Activated CD4-positive, alpha-beta T cell treated with anti-CD3 and anti-CD28 coated beads for 48 hours (primary cell): Measurements from ENCODE around the gene TBX10.
"Not testable (repeated sequence)": the region's sequence is repeated elsewhere in the genome, so short reads cannot be mapped to it uniquely, and the experiment has no call there.

Experiments
- DNase-seq: peaks from one replicate; pipeline ENCODE4 v3.0.0-alpha.2; 2020

The TBX10 gene

DNA sequence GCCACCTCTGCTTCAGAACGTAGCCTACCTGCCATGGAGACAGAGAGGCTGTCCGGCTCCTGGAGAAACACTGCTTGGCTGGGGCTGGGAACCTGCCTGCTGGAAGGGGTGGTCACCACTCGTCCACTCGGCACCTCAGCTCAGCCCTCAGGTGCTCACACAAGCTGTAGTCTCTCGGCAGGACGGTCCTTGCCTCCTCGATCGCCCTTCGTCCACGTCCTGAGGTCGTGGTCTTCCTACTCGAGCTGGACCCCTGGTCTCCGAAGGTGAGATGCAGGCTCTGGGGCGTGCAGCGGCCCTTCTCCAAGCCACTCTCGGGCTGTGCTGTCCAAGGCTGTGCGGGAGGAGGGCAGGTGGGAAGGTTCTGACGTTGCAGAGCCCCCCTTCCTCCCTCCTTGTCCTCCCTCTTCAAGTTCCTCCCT lies at the start of gene TBX10:
TSS of gene TBX10 (minus strand) at position 326 of the 422 bp plus-strand sequence. CDS start at position 35, 291 bp downstream.
- no peak for DNase-seq

DNA sequence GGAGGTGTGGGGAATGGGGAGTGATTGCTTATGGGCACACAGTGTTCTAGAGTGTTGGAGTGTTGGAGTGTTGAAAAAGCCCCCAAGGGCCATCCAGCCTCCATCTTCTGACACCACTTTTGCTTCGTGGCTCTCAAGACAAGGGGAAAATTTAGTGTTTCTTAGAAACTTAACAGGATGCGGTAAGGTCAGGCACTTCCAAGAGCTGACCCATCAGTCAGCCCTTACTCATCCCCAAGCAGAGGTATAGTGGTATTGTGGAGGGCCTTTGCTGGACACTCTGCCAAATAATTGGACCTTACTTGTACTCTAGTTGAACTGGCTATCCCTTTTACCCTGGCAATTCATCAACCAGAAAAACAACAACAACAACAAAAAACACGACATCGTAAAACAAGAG lies 49.6 kb upstream of the TBX10 start:
- no peak for DNase-seq

DNA sequence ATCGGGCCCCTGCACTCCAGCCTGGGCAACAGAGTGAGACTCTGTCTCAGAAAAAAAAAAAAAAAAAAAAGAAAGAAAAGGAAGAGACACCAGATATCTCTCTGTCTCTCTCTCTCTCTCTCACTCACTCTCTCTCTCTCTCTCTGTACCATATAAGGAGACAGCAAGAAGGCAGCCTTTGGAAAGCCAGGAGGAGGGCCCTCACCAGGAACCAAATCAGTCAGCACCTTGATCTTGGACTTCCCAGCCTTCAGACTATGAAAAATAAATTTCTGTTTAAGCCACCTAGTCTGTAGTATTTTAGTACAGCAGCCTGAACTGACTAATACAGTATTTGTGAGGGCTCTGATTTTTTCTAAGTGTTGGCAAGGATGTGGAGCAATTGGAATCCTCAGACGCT lies 48.4 kb upstream of the TBX10 start:
- DNase-seq = no peak

DNA sequence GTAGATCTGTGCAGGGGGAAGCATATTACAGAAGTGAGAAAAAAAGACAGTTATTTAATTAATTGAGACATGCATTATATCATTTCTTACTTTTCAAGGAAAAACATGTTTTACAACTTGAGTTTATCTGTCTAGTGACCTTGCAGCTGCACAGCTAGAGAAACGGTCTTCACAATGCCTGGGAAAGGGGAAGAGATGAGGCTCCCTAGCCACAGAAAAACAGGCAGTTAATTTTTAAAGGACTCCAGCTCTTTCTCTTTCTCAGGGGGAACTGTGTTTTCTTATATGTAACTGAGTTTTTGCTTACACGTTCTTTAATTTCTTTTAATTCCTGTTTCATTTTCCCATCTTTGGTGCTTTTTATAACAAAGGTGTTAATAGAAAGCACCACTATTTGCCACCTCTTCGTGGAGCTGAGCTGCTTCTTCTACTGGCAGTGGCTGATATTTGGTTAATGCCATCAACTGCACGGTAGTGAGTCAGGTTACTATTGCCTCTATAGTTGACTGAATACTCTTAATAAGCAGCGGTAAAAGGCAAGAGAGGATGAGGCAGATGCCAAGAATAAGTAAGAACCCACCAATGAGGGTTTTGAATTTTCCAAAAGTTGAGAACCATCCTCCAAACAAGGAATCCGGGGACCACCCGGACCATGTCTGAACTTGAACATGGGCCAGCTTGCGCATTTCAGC lies 46.2 kb upstream of the TBX10 start:
- DNase-seq = not testable (repeated sequence)

DNA sequence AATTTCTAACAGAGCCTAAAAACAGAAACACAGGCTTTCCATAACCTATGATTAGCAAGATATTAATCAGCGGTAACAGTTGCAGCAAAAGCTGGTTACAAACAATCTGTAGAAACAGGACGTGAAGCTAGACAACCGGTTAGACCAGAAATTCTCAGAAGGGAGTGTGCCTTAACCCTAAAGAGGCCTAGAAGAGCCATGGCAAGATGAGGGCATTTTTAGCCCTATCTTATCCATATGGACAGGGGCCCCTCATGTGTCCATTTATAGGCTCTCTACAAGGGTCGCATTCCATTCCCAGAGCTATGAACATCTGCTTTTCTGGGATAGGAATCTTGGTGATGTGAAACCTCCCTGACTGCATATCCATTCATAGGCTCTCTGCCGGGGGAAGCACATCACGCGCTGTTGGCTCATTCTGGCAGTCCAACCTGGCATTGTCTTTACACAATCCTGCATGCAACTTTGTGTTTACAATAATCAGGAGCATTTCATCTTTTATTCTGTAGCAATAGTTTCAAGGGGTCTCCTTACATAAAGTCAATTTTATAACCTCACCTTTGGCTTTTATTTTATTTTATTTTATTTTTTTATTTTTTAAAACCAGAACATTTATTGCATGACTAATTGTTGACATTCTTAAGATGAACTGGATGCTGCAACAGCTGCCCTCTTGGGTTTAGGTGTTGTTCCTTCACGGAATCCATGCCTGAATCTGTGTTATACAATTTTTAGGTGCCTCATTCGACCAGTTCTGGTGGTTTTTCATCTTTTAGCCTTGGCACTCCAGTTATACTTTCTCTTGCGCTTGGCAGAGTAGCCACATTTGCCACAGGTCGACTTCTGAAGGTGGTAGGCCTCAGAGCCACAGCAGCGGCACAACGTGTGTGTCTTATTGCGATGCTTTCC lies 42.8 kb upstream of the TBX10 start:
- DNase-seq = not testable (repeated sequence)

DNA sequence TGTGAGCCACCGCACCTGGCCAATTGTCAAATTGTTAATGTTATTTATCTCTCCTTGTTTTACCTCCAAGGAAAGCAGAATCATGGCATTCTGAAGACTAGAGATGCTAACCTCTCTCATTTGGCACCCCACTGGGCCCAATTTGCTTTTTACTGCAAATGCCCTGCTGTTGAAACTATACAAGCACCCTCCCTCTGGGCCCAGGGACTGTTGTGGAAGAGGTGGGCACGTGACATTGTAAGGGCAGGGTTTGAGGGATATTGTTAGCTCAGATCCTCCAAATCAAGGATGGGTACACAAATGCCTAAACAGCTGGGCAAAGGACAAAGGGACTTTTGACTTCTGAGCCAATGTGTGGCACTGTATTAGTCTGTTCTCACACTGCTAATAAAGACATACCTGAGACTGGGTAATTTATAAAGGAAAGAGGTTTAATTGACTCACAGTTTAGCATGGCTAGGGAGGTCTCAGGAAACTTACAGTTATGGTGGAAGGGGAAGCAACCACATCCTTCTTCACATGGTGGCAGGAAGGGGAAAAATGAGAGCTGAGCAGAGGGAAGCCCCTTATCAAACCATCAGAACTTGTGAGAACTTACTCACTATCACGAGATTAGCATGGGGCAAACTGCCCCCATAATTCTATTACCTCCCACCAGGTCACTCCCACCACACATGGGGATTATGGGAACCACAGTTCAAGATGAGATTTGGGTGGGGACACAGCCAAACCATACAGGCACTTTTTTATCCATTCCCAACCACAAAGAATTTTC lies 41.3 kb upstream of the TBX10 start:
- no peak for DNase-seq

DNA sequence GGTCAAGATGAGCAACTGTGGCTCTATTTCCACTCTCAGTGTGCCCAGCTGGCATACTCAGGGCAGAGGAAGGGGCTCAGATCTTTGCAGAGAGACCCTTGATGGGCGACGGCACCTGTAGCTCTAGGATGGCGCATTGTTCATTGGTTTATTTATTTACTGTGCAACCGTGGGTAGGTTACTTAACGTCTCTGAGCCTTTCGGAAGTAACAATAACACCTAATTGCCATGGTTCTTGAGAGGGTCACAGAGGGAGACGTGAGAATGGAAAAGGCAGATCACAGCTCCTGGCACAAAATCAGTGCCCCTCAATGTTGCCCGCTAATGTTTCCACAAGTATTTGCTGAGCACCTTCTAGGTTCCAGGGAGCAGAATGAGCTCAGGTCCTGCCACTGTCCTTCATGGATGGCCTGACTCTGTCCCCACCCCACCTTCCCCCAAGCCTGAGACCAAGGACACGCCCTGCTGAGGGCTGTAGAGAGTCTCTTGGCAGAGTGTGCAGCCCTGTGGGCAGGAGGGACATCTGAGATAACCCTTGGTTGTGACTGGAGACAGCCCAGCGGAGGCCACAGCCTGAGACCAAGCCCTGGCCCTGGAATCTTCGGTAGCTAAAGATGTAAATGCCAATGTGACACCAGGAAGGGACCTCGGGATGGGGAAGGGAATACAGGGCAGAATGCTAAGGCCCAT lies 35.6 kb upstream of the TBX10 start:
- no peak for DNase-seq

DNA sequence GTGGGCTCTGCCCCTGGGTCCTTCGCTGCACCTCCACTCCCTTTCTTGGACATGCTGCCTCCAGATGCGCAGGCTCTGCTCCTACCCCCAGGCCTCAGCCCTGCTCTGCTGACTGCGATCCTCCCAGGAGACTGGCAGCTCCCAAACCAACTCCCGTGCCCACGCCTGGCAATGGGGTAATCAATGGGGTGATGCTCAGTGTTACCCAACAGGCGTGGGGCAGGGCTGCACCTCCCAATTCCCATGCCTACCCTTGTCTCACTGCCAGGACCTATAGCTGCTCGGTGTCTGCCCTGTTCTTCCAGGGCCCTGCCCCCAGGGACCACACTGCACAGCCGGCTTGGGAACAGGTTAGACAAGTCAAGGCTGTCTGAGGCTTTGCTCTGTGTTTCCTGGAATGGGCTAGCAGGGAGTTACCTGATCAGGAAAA lies 34.9 kb upstream of the TBX10 start, which contains the start of gene ALDH3B2:
TSS of gene ALDH3B2 (minus strand) at position 182 of the 430 bp plus-strand sequence. CDS start 7,688 bp downstream, outside the sequence.
- no peak for DNase-seq

DNA sequence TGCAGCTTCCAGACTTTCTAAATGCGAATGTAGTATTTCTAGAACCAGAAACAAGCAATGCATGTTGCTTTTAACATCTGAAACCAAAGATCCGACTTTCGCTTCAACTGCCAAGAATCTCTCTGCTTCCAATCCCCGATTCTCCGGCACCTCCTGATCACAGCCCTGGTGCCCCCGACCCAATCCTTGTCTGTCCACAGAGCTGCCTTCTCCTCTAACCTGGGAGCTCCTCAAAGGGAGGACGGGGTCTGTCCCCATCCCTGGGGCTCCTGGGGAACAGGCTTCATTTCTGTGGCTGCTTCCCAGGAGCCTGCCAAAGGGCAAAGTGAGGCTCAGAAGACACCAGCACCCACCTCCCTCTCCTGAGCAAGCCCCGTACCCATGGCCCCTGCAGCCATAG lies 34.3 kb upstream of the TBX10 start:
- DNase-seq = no peak

DNA sequence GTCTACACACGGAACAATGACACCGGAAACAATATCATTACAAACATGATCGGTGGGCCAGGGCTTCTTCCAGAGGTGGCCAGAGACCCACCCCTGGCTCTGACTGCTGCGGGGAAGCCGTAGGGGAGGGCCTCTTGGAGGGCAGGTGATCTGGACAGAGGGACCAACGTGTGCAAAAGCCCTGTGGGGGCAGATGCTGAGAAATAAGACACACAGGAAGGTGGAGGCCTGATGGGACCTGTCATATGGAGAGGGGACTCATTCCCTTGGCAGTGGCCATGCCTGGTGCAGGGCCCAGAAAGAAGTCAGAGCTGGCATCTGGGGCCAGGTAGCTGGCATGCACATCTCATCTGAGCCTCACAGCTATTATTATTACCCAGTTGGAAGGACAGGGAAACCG lies 33.8 kb upstream of the TBX10 start:
- no peak for DNase-seq

DNA sequence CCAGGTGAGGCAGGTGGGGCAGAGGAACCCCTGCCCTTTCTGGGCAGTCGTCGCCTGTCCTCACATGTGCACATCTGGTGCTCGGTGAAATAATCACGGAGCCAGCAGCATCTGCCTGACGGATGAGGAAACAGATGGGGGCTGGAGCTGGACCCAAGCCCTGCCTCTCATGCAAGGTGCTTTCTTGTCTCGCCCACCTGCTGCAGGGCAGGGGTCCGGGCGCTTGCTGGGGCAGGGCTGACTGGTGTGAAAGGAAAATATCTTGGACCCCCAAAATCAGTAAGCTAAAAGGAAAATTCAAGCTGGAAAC lies 31.6 kb upstream of the TBX10 start:
- DNase-seq = no peak

DNA sequence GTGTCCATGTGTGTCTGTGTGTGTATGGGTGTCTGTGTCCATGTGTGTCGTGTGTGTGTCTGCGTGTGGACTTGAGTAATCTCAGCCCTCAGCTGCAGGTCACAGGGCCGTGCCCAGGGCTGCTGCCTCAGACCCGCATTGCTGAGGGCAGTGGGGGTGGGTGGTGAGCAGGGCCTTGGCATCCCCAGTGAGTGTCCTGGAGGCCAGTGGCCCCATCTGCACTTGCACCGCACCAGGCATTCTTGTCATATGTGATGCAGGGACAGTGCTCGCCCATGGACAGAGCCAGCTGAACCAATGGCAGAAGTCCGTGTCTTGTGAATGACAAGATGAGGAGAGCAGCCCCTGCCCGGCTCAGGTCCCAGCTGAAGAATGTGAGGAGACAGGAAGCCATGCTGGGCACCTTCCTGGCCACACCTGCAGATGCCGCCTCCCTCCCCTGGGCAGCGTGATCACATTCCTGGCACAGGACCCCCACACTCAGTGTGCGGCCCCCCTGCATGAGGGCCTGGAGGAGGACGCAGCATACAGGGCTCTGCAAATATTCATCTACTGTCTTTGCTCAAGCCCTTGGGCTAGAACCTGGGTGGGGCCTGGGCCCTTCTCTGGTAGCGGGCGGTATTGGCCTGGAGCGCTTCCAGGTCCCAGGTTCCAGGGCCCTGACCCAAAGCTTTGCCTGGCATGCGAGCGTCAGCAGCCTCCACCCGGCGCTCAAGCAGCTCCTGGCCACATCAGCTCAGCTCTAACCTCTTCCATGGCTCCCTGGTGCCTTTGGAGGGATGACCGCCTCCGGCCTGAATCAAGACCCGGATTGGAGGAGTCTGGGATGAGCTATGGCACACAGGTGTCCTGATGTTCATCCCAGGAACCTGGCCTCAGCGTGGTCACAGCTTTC lies 31.0 kb upstream of the TBX10 start:
- DNase-seq = no peak

DNA sequence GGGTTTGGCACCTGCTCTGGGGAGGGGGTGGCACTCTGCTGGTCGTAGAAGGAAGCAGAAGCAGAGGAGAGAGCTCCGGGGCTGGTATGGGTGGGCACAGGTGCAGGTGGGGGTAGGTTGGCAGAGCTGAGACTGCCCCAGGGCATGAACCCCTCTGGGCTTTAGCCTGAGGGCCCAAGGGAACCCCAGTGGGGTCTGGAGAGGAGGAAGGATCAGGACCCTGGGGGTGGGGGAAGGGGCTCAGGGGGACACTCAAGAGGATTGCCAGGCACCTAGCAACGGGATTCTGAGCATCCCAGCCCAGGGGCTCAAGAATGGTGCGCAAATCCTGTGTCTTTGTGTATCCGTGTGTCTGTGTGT lies 28.6 kb upstream of the TBX10 start:
- no peak for DNase-seq

DNA sequence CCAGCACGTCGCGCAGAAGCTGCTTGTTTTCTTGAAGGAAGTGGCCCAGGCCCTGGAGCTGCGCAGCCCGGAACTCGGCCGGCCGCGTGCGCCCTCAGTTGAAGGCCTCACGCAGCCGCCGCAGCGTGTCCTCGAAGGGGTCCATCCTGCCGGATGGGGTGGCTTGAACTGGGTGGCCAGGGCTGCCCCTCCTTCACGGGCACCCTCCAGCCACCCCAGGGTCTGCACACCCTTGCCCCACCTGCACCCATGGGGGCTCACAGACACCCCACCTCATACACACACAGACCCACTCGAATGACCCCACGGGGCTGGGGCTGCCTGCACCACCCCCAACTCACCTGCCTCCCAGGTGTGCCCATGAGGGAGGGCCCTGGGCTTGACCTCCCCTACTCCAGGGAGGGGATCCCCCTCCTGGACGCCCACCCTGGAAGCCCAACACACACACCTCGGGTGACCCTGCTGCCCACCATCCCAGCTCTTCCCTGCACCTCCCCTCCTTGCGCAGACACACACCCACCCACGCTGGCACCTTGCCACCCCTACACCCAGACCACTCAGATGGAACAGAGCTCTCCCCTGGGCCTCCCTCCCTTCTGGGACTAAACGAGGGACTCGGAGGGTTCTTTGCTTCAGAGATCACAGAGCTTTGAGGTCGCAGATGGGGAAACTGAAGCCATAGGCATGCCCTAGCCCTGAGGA lies 28.1 kb upstream of the TBX10 start:
- DNase-seq = no peak

DNA sequence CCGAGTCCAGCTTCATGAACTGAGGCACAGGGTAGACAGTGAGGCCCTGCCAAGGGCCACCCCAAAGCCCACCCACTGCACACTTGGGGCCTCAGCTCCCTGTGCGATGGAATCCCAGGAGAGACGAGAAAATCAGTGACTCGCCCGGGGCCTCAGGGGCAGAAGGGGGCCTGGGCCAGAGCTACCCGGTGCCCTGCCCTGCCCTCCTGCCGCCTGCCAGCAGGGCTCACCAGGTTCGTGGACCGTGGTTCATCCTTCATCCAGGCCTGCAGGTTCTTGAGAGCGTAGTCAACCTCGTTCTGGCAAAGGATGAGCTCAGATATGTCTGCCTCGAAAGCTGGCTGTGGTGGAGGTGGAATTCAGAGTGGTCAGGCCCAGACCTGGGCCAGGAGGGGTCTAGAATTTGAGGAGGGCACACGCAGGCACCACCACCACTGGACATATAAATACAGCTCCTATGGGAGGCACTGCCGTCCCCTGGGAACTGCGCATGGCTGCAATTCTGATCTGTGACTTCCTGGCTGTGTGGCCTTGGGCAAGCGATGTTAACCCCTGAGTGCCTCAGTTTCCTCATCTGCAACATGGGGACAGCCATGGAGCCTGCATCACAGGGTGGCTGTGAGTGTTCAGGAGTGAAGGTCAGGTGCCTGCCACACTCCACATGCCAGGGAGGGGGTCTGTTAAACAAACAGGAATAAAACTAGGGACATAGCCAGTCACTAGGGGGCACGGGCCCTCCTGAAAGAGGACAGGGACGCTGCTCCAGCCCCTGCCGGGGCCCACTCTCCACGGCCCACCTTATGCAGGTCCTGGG lies 27.3 kb upstream of the TBX10 start:
- no peak for DNase-seq

DNA sequence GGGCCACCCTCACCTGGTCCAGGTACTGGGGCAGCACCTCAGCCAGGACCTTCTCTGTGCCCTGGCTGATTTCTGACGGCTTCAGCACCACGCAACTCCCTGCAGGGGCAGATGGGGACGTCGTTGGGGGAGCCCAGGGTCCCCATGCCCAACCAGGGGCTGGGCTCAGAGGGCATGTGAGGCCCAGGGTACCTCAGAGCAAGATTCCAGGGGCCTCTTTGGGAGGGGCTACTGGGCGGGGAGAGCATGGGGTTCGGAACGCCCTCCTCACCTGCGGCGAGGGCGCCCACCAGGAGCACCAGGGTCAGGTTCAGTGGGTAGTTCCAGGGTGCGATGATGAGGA lies 26.7 kb upstream of the TBX10 start:
- DNase-seq = no peak

DNA sequence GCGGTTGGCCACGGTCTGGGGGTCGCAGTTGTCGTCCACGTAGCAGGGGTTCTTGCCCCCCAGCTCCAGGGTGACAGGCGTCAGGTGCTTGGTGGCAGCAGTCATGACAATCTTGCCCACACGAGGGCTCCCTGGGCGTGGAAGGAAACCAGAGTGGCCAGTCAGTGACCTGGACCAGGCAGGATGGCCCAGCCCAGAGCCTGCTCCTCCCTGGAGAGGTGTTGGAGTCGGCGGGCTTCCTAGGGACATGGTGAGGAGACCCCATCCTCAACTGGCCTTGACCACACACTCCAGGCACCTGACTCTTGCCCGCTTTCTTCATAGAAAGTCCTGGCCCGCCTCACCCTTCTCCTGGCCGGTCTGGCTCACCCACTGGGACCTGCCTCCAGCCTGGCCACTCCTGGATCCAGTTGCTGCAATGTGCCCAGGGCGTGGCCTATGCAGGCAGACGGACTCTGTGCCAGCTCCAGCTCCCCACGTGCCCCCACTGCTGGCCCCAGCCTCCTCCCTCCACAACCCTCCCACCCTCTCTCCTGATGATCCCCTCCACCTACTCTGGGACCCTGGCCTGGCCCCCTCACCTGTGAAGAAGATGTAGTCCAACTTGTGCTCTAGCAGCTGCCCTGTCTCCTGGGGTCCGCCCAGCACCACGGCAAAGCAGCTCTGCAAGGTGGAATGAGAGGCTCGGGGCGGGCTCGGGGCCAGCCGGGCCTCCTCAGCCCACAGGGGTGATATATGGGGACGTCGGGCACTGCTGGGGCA lies 26.2 kb upstream of the TBX10 start:
- no peak for DNase-seq

DNA sequence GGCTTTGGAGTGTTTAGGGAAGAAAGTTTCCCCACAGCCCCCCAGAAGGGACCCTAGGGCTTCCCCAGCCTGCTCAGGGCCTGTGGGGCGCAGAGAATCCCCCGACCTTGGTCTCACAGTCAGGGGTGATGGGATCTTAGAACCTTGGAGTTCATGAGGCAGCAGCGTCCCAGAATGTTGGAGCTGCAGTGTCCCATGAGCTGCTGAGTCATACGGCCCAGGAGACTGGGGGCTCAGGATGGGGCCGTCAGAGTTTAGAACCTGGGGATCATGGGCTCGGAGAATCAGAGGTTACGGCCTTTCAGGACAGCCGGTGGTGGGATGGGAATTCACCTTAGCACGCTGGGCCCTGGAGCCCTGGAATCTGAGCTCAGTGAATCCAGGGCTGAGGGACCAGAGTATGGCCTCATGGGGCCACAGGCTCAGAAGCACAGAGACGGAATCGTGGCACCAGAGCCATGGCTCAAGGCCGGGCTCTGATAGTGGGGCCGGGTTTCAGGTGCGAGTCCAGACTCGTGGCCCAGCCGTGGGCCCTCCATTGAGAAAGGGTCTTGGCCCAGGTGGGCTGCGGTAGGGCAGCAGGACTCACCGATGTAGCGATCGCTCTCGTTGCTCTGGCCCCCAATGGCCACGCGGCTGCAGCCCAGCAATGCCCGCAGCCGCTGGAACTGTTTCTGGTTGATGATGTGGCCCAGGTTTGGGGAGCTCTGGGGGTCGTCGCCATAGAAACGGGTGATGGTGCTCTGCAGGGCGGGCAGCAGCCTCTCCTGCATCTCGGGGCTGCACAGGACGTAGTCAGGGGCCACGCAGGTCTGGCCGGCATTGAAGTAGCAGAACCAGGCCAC lies 25.4 kb upstream of the TBX10 start:
- no peak for DNase-seq

DNA sequence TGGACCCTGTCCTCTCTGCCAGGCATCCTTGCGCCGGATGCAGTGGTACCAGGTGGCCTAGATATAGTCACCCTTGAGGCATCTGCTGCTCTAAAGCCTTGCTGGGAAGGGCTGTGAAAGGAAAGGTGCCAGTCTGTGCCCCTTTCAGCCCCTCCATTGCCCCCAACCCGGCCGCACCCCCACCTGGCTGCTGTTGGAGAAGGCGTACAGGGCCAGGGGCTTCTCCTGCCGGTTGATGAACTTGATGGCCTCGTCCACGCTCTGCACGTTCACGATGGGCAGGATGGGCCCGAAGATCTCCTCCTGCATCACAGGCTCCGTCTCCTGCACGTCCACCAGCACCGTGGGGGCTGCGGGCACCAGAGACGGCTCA lies 24.6 kb upstream of the TBX10 start:
- no peak for DNase-seq
